Thoracic aorta (tissue), 2 donors: ENCODE data around the gene OR51E2. TPM values are rescaled to one million over a fixed set of nuclear protein-coding genes. Genes with fewer than 3 reads are reported as not detected.

Source experiments
- ATAC-seq: fragments of 150-250 bp; one replicate; pipeline ENCODE4 v1.8.0; 2017; ENCODE audit warnings: low read depth; ENCODE audit not compliant: insufficient number of reproducible peaks, low FRiP score
- DNase-seq: peaks from one replicate; pipeline ENCODE4 v3.0.0-alpha.2; 2020; ENCODE audit warnings: low spot score
- H3K27ac ChIP-seq, 2 donors: fragments of 200-600 bp; sonication (generic); 1 replicate in 1 of 2; 2 replicates in 1 of 2; pipeline ENCODE4 v1.5.1; 2016; ENCODE audit warnings: mild to moderate bottlenecking in 2 of 2, moderate library complexity in 2 of 2
- H3K27me3 ChIP-seq: fragments of 200-600 bp; sonication (generic); replicated peaks from 2 replicates; pipeline ENCODE4 v1.6.0; 2016; ENCODE audit warnings: mild to moderate bottlenecking; ENCODE audit not compliant: insufficient read depth
- H3K36me3 ChIP-seq: fragments of 200-600 bp; sonication (generic); one replicate; pipeline ENCODE4 v1.5.1; 2016
- H3K4me1 ChIP-seq, 2 donors: fragments of 200-600 bp; sonication (generic); 1 replicate in 1 of 2; 2 replicates in 1 of 2; pipeline versions ENCODE4 v1.5.1 to v1.6.0; 2016; ENCODE audit warnings: low read depth in 2 of 2, mild to moderate bottlenecking in 1 of 2; ENCODE audit not compliant: control insufficient read depth in 1 of 2
- H3K4me3 ChIP-seq: fragments of 200-600 bp; sonication (generic); 2 replicates; pipeline ENCODE4 v1.5.1; 2016; ENCODE audit warnings: mild to moderate bottlenecking
- H3K9me3 ChIP-seq: fragments of 200-600 bp; sonication (generic); 2 replicates; pipeline ENCODE4 v1.5.1; 2016
- total RNA-seq, 2 donors: library from RNA; depleted of rRNA; stranded (reverse); fragments of >200 nt; gene quantifications; one replicate each; pipeline versions ENCODE4 v1.1.0 to v1.2.3, GENCODE V29; 2016
- TF ChIP-seq, protein P1 (sequence below): fragments of 200-600 bp; sonication (generic); IDR thresholded peaks from one replicate; pipeline ENCODE4 v1.5.1; 2019; ENCODE audit warnings: antibody characterized with exemption

Gene OR51E2
- total RNA-seq, 2 donors from 2014 or later, result not detected

DNA sequence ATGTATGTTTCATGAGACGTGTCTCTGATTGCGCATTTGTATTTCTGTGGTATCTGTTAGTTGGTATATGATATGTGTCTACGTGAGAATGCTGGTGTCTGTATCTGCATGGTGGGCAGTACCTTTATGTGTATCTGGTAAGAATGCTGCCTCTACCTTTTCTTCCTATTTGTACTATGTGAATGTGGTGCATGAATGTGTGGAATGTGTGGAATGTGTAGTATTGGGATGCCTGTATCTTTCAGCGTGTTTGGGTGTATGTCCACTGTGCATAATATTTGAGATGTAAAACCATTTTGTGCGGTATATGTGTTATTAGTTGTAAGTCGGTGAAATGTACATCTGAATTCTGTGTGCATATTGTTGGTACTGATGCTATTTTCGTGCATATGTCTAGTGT lies 56.2 kb downstream of the OR51E2 start:
- TF ChIP-seq, protein P1, sequence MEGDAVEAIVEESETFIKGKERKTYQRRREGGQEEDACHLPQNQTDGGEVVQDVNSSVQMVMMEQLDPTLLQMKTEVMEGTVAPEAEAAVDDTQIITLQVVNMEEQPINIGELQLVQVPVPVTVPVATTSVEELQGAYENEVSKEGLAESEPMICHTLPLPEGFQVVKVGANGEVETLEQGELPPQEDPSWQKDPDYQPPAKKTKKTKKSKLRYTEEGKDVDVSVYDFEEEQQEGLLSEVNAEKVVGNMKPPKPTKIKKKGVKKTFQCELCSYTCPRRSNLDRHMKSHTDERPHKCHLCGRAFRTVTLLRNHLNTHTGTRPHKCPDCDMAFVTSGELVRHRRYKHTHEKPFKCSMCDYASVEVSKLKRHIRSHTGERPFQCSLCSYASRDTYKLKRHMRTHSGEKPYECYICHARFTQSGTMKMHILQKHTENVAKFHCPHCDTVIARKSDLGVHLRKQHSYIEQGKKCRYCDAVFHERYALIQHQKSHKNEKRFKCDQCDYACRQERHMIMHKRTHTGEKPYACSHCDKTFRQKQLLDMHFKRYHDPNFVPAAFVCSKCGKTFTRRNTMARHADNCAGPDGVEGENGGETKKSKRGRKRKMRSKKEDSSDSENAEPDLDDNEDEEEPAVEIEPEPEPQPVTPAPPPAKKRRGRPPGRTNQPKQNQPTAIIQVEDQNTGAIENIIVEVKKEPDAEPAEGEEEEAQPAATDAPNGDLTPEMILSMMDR, result no peak
- Histone ChIP-seq H3K9me3 (no peaks in the 10 kb centered on the region), H3K27me3 (no peaks in the 10 kb centered on the region), H3K27ac (no peak overlapping the region), H3K36me3 (no peaks in the 10 kb centered on the region), H3K4me3 (no peak overlapping the region), H3K4me1 (no peaks in the 10 kb centered on the region)
- ATAC-seq (no peak), DNase-seq (no peak)

DNA sequence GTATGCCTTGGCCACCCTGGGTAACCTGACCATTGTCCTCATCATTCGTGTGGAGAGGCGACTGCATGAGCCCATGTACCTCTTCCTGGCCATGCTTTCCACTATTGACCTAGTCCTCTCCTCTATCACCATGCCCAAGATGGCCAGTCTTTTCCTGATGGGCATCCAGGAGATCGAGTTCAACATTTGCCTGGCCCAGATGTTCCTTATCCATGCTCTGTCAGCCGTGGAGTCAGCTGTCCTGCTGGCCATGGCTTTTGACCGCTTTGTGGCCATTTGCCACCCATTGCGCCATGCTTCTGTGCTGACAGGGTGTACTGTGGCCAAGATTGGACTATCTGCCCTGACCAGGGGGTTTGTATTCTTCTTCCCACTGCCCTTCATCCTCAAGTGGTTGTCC lies 57.7 kb downstream of the OR51E2 start:
- TF ChIP-seq, protein P1, result no peak
- Histone ChIP-seq H3K27me3 (no peaks in the 10 kb centered on the region), H3K4me1 (no peaks in the 10 kb centered on the region), H3K27ac (no peak overlapping the region), H3K9me3 (no peaks in the 10 kb centered on the region), H3K36me3 (no peaks in the 10 kb centered on the region), H3K4me3 (no peak overlapping the region)
- ATAC-seq (no peak), DNase-seq (no peak)

DNA sequence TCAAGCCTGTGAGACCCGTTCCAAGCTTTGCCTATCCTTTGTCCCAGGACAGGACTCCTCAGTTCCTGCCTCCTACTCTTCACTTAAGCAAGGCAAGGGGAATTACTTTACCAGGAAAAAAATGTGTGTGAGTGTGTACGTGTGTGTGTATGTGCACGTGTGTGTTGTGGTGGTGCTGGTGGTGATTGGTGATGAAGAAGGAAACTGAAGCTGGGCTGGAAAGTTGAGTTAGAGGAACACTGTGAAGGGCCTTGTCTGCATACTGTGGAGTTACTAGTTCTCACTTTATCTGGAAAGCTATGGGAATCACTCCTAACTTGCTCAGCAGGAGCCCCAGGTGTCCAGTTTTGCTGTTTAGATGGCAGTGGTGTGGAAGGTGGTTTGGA lies 60.0 kb downstream of the OR51E2 start:
- ATAC-seq, result no peak
- no peaks in the 10 kb centered on the region for H3K36me3 ChIP-seq

GRCh38 chr11:4636962-4637661 lies 60.5 kb downstream of the OR51E2 start, which contains the start of gene OR51D1:
OR51D1 (plus strand) TSS chr11:4637477; CDS start chr11:4639791, 2,314 bp downstream.
- Histone ChIP-seq H3K27ac (no peak within 1 kb of the TSS), H3K4me1 (no peaks in the 10 kb centered on the region), H3K9me3 (no peaks in the 10 kb centered on the region), H3K27me3 (no peaks in the 10 kb centered on the region), H3K4me3 (peak within 1 kb of the TSS; percentile 58), H3K36me3 (no peaks in the 10 kb centered on the region)
- no peak for DNase-seq
- TF ChIP-seq, protein P1, result peak; percentile 77
- no peak for ATAC-seq

More for the DNA sequence above, 60.0 kb downstream of the OR51E2 start:
- no peak overlapping the region for H3K27ac ChIP-seq
- TF ChIP-seq, protein P1, result no peak
- no peaks in the 10 kb centered on the region for H3K4me1 ChIP-seq
- H3K27me3 ChIP-seq, result no peaks in the 10 kb centered on the region
- no peak overlapping the region for H3K4me3 ChIP-seq
- no peak for DNase-seq
- H3K9me3 ChIP-seq, result no peaks in the 10 kb centered on the region

- Histone ChIP-seq H3K4me3 (no peak overlapping the region), H3K27ac (no peak overlapping the region), H3K27me3 (no peaks in the 10 kb centered on the region), H3K9me3 (no peaks in the 10 kb centered on the region), H3K36me3 (no peaks in the 10 kb centered on the region), H3K4me1 (no peaks in the 10 kb centered on the region)
- no peak for DNase-seq
- TF ChIP-seq, protein P1, result no peak
- ATAC-seq, result no peak
These were observed 61.5 kb downstream of the OR51E2 start for GRCh38 chr11:4636136-4636535.

Other genes with a start within 250 kb of the OR51E2 start
- not detected for gene OR52K2, start 248.6 kb downstream of the OR51E2 start, total RNA-seq
- gene OR52K1, start 215.2 kb downstream of the OR51E2 start, total RNA-seq, result not detected
- gene OR52M1, start 152.7 kb downstream of the OR51E2 start, total RNA-seq, result not detected
- gene OR52I2, start 116.1 kb downstream of the OR51E2 start, total RNA-seq, result not detected
- gene OR52I1, start 103.8 kb downstream of the OR51E2 start, total RNA-seq, result not detected
- gene TRIM68, start 89.6 kb downstream of the OR51E2 start, total RNA-seq, result 10 to 100 TPM; 16.0 to 25.4 TPM
- gene OR51D1, start 60.4 kb downstream of the OR51E2 start, total RNA-seq, result not detected
- gene OR51E1, start 53.9 kb downstream of the OR51E2 start, total RNA-seq, result under 1 TPM in 1 of 2 donors, not detected in 1; 0.21 TPM
- gene MMP26, start 6.9 kb upstream of the OR51E2 start, total RNA-seq, result not detected
- not detected for gene OR51F1, start 72.1 kb upstream of the OR51E2 start, total RNA-seq
- not detected for gene OR52R1, start 106.5 kb upstream of the OR51E2 start, total RNA-seq
- gene OR51F2, start 123.5 kb upstream of the OR51E2 start, total RNA-seq, result not detected
- not detected for gene OR51S1, start 151.4 kb upstream of the OR51E2 start, total RNA-seq
- gene OR51T1, start 184.0 kb upstream of the OR51E2 start, total RNA-seq, result not detected
- not detected for gene OR51A7, start 205.9 kb upstream of the OR51E2 start, total RNA-seq
- gene OR51G2, start 221.5 kb upstream of the OR51E2 start, total RNA-seq, result not detected
- gene OR51G1, start 226.5 kb upstream of the OR51E2 start, total RNA-seq, result not detected
- not detected for gene OR51A4, start 249.8 kb upstream of the OR51E2 start, total RNA-seq